GM12892 (cell line): ENCODE results near the gene LMF1.

Experiments
- POLR2A ChIP-seq: IDR thresholded peaks from 2 replicates; pipeline ENCODE4 v1.6.1; 2011; ENCODE audit warnings: low read depth, low read length, control low read depth
- POLR2AphosphoS5 ChIP-seq: IDR thresholded peaks from 2 replicates; pipeline ENCODE4 v1.6.1; 2011; ENCODE audit warnings: low read depth, low read length, control low read depth
- TAF1 ChIP-seq: IDR thresholded peaks from 2 replicates; pipeline ENCODE4 v1.6.1; 2011; ENCODE audit warnings: low read depth, mild to moderate bottlenecking, control low read depth, low read length, borderline replicate concordance

DNA sequence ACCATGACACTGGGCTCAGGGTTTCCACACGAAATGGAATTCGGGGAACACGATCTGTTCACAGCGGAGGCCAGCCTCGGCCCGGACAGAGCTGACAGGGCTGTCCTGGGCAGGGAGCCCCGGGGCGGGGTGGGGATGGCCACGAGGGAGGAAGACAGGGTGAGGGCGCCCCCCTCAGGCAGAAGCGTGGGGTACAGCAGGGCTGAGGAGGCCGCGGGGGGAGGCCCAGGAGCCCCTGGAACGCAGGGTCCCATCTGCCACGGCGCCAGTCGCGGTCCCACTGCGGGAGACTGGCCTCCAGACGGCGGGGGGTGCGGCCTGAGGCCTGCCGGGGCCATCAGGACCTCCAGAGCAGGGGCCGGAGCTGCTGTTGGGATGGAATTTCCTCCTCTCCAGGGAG lies 75.9 kb downstream of the LMF1 start:
- no peak for TF ChIP-seq POLR2A
- TF ChIP-seq TAF1 = no peak
- TF ChIP-seq POLR2AphosphoS5 = no peak
